ENCODE results near the gene SPAG16. TPM values are rescaled to one million over a fixed set of nuclear protein-coding genes. Genes with fewer than 3 reads are reported as not detected.

The SPAG16 gene
- total and polyA plus RNA-seq, 3 donors from 2014 or later = 69.7 to 111 (median 80.7) TPM

GRCh38 chr2:213243189-213244044, 40.8 kb upstream of the SPAG16 start:
- intact Hi-C loops (cut with DNase I; ENCODE audit: low total_unique reads) = no loop called here
- Histone ChIP-seq H3K4me1 (no peaks in the 10 kb centered on the region), H3K9me3 (no peaks in the 10 kb centered on the region), H3K27me3 (no peaks in the 10 kb centered on the region), H3K36me3 (ENCODE audit: low read depth, missing control alignments) (no peaks in the 10 kb centered on the region), H3K27ac (no peak overlapping the region), H3K4me3 (no peak overlapping the region)
- no peak for DNase-seq
- WGBS, 2 donors = 88 to 90% methylated on average over 6 of the region's 6 CpGs
- TF ChIP-seq CTCF (IDR thresholded peaks at IDR 0.05) (no peak), POLR2A (IDR thresholded peaks at IDR 0.05) (no peak)

- WGBS, 2 donors = 19% methylated on average over 4 of the region's 4 CpGs
- Histone ChIP-seq H3K27me3 (no peaks in the 10 kb centered on the region), H3K36me3 (ENCODE audit: low read depth, missing control alignments) (no peaks in the 10 kb centered on the region), H3K9me3 (no peaks in the 10 kb centered on the region), H3K4me3 (no peak overlapping the region), H3K4me1 (peaks cover 2% of the 10 kb centered on the region), H3K27ac (no peak overlapping the region)
- DNase-seq = peak; percentile 53
- no peak for TF ChIP-seq POLR2A (IDR thresholded peaks at IDR 0.05)
- TF ChIP-seq CTCF (IDR thresholded peaks at IDR 0.05) = peak; percentile 74 to 84 (median 82)
- intact Hi-C loops (cut with DNase I; ENCODE audit: low total_unique reads) = no loop called here
Measured at GRCh38 chr2:213246497-213247281, 37.6 kb upstream of the SPAG16 start.

GRCh38 chr2:213247566-213247965, 36.7 kb upstream of the SPAG16 start:
- DNase-seq = no peak
- 59 to 66% methylated on average over 4 of the region's 4 CpGs for WGBS, 2 donors
- intact Hi-C loops (cut with DNase I; ENCODE audit: low total_unique reads) = no loop called here
- Histone ChIP-seq H3K4me3 (no peak overlapping the region), H3K27me3 (no peaks in the 10 kb centered on the region), H3K27ac (no peak overlapping the region), H3K4me1 (peaks cover 7% of the 10 kb centered on the region), H3K9me3 (no peaks in the 10 kb centered on the region), H3K36me3 (ENCODE audit: low read depth, missing control alignments) (no peaks in the 10 kb centered on the region)
- TF ChIP-seq POLR2A (IDR thresholded peaks at IDR 0.05) = no peak
- no peak for TF ChIP-seq CTCF (IDR thresholded peaks at IDR 0.05)

GRCh38 chr2:213248637-213249036, 35.6 kb upstream of the SPAG16 start:
- no peaks in the 10 kb centered on the region for H3K9me3 ChIP-seq
- H3K36me3 ChIP-seq (ENCODE audit: low read depth, missing control alignments) = no peaks in the 10 kb centered on the region
- intact Hi-C loops (cut with DNase I; ENCODE audit: low total_unique reads) = no loop called here

More at GRCh38 chr2:213248637-213249036, 35.6 kb upstream of the SPAG16 start:
- Histone ChIP-seq H3K4me1 (peaks cover 7% of the 10 kb centered on the region), H3K4me3 (no peak overlapping the region), H3K27ac (no peak overlapping the region), H3K27me3 (no peaks in the 10 kb centered on the region)
- no peak for DNase-seq
- TF ChIP-seq POLR2A (IDR thresholded peaks at IDR 0.05) (no peak), CTCF (IDR thresholded peaks at IDR 0.05) (no peak)
- whole genome bisulfite sequencing, 2 donors = 92 to 93% methylated on average over 4 of the region's 4 CpGs

Data from testis (tissue), 3 donors.